HG03558 (cell line): ENCODE data around the gene NR2F2.

Source experiments
- ATAC-seq: cut with Tn5 transposase; IDR thresholded peaks from one replicate; pipeline ENCODE4 v1.9.1; 2021; ENCODE audit warnings: moderate number of reproducible peaks; ENCODE audit not compliant: unreplicated experiment; ENCODE audit errors: extremely low read depth

NR2F2 gene

GRCh38 chr15:96330450-96331143 lies at the start of gene NR2F2:
Gene NR2F2 (plus strand): TSS chr15:96330700. CDS start chr15:96332106, 1,406 bp downstream.
- no peak for ATAC-seq

GRCh38 chr15:96285305-96285704 lies 45.2 kb upstream of the NR2F2 start:
- no peak for ATAC-seq

GRCh38 chr15:96285729-96286254 lies 44.7 kb upstream of the NR2F2 start:
- no peak for ATAC-seq

- ATAC-seq: no peak
These were observed 39.8 kb upstream of the NR2F2 start for GRCh38 chr15:96290679-96291078.

GRCh38 chr15:96292635-96293034 lies 37.9 kb upstream of the NR2F2 start:
- no peak for ATAC-seq

GRCh38 chr15:96293441-96293840 lies 37.1 kb upstream of the NR2F2 start:
- no peak for ATAC-seq

GRCh38 chr15:96294766-96295165 lies 35.7 kb upstream of the NR2F2 start:
- ATAC-seq: no peak

GRCh38 chr15:96296264-96296663 lies 34.2 kb upstream of the NR2F2 start:
- ATAC-seq: no peak

GRCh38 chr15:96297783-96298182 lies 32.7 kb upstream of the NR2F2 start:
- ATAC-seq: no peak

- ATAC-seq: no peak
These were observed 32.3 kb upstream of the NR2F2 start for GRCh38 chr15:96298217-96298616.

GRCh38 chr15:96300836-96301235 lies 29.7 kb upstream of the NR2F2 start:
- no peak for ATAC-seq

- ATAC-seq: no peak
These were observed 26.9 kb upstream of the NR2F2 start for GRCh38 chr15:96303503-96304056.

- ATAC-seq: no peak
These were observed 25.7 kb upstream of the NR2F2 start for GRCh38 chr15:96304839-96305238.

- ATAC-seq: no peak
These were observed 24.2 kb upstream of the NR2F2 start for GRCh38 chr15:96306321-96306720.

- ATAC-seq: no peak
These were observed 22.6 kb upstream of the NR2F2 start for GRCh38 chr15:96307856-96308394.

- no peak for ATAC-seq
These were observed 21.3 kb upstream of the NR2F2 start for GRCh38 chr15:96309143-96309660.

GRCh38 chr15:96311256-96311955 lies 19.1 kb upstream of the NR2F2 start:
- ATAC-seq: no peak

- ATAC-seq: no peak
These were observed 18.6 kb upstream of the NR2F2 start for GRCh38 chr15:96311956-96312294.

GRCh38 chr15:96312641-96313335 lies 17.7 kb upstream of the NR2F2 start:
- no peak for ATAC-seq

GRCh38 chr15:96314518-96314917 lies 16.0 kb upstream of the NR2F2 start:
- ATAC-seq: no peak
